Breast epithelium (tissue), 4 donors: Measurements from ENCODE around the gene SYT7. TPM values are rescaled to one million over a fixed set of nuclear protein-coding genes. Genes with fewer than 3 reads are reported as not detected.

ENCODE experiments used
- DNase-seq, 2 donors: peaks; one replicate each; pipeline ENCODE4 v3.0.0-alpha.2; 2019; ENCODE audit warnings: low spot score in 2 of 2
- H3K27ac ChIP-seq, 2 donors: fragments of 200-600 bp; sonication (generic) in 1 of 2; one replicate each; pipeline ENCODE4 v1.5.1; 2016 to 2019; ENCODE audit warnings: mild to moderate bottlenecking in 1 of 2
- H3K27me3 ChIP-seq, 2 donors: fragments of 200-600 bp; sonication (generic) in 1 of 2; one replicate each; pipeline versions ENCODE4 v1.5.1 to v1.6.0; 2017 to 2019; ENCODE audit warnings: control low read depth in 1 of 2, mild to moderate bottlenecking in 1 of 2
- H3K36me3 ChIP-seq: fragments of 200-600 bp; one replicate; pipeline ENCODE4 v1.5.1; 2019
- H3K4me1 ChIP-seq, 2 donors: fragments of 200-600 bp; sonication (generic); one replicate each; pipeline ENCODE4 v1.5.1; 2016 to 2019; ENCODE audit warnings: control low read depth in 1 of 2
- H3K4me3 ChIP-seq, 3 donors: fragments of 200-600 bp; sonication (generic); 1 replicate in 2 of 3; 2 replicates in 1 of 3; pipeline ENCODE4 v1.5.1; 2016 to 2019; ENCODE audit warnings: mild to moderate bottlenecking in 3 of 3, moderate library complexity in 2 of 3
- H3K9me3 ChIP-seq, 2 donors: fragments of 200-600 bp; sonication (generic) in 1 of 2; one replicate each; pipeline ENCODE4 v1.5.1; 2016 to 2019; ENCODE audit warnings: control low read depth in 1 of 2
- POLR2A ChIP-seq: fragments of 450-650 bp; IDR thresholded peaks from one replicate; pipeline ENCODE4 v1.6.1; 2016; ENCODE audit warnings: antibody characterized with exemption, mild to moderate bottlenecking, moderate library complexity
- POLR2AphosphoS5 ChIP-seq, 3 donors: sonication (generic); formaldehyde crosslinking; IDR thresholded peaks; one replicate each; pipeline ENCODE4 v1.6.1; 2017; ENCODE audit warnings: antibody characterized with exemption in 3 of 3
- intact Hi-C: fragments of 100-400 bp; cut with DNase I; formaldehyde crosslinking; loops from one replicate; pipeline ENCODE4 v1.15.1; 2023; ENCODE audit warnings: low total_unique reads
- total RNA-seq, 3 donors: library from RNA; depleted of rRNA; stranded (reverse); fragments of >200 nt; gene quantifications; one replicate each; pipeline ENCODE4 v1.1.0, GENCODE V29; 2016
- TF ChIP-seq, protein P1 (sequence below), 3 donors: fragments of 450-650 bp; IDR thresholded peaks; one replicate each; pipeline ENCODE4 v1.5.1; 2016 to 2017; ENCODE audit warnings: antibody characterized with exemption in 3 of 3, mild to moderate bottlenecking in 3 of 3, moderate library complexity in 3 of 3

SYT7 gene
- total RNA-seq, 3 donors from 2014 or later, result 1.9 to 11.7 (median 10.8) TPM

DNA sequence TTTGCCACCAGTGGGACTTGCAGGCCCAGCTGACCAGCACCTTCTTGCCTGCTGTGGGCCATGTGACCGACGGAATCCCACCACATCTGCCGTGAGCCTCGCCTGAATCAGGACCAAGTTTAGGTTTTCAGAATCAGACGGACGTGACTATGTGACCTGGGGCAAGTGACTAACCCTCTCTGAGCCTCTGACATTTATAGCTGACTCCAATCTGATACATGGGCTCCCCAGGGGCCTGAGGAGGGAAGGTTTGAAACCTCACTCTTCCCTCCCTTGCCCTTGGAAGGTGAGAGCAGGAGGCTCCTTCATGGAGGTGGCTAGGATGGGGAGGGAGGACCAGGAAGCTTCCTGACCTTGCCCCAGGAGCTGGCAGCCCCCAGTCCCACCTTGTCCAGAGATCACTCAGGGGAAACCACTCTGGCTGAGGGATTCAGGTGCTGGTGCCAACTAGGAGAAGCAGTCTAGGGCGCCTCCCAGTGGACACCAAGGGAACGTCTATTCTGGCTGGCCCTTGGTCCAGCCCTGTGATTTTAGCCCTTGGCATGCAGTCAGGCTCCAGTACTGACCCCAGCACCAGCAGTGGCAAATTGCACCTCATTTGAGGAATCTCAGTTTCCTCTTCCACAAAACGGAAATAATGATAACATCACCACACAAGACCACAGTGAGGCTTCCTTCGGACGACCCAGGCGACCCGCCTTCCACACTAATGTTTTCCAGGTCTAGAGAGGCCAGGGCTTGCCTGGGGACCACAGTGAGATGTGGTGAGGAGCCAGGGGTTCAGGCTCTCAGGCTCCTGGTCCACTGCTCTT, 47.2 kb upstream of the SYT7 start:
- H3K4me3 ChIP-seq, result no peak overlapping the region
- no peaks in the 10 kb centered on the region for H3K4me1 ChIP-seq
- peak overlapping the region; percentile 35 to 75 for H3K27ac ChIP-seq
- H3K36me3 ChIP-seq, result no peaks in the 10 kb centered on the region
- no peaks in the 10 kb centered on the region for H3K9me3 ChIP-seq
- intact Hi-C loops, result no loop called here
- no peaks in the 10 kb centered on the region for H3K27me3 ChIP-seq
- DNase-seq, result peak; percentile 47 to 78
- TF ChIP-seq POLR2A (no peak), POLR2AphosphoS5 (IDR thresholded peaks at IDR 0.05) (peak; percentile 26 to 51 (median 44))
- TF ChIP-seq, protein P1, sequence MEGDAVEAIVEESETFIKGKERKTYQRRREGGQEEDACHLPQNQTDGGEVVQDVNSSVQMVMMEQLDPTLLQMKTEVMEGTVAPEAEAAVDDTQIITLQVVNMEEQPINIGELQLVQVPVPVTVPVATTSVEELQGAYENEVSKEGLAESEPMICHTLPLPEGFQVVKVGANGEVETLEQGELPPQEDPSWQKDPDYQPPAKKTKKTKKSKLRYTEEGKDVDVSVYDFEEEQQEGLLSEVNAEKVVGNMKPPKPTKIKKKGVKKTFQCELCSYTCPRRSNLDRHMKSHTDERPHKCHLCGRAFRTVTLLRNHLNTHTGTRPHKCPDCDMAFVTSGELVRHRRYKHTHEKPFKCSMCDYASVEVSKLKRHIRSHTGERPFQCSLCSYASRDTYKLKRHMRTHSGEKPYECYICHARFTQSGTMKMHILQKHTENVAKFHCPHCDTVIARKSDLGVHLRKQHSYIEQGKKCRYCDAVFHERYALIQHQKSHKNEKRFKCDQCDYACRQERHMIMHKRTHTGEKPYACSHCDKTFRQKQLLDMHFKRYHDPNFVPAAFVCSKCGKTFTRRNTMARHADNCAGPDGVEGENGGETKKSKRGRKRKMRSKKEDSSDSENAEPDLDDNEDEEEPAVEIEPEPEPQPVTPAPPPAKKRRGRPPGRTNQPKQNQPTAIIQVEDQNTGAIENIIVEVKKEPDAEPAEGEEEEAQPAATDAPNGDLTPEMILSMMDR (IDR thresholded peaks at IDR 0.05), result peak; percentile 78 to 86 (median 81)

- Histone ChIP-seq H3K36me3 (no peaks in the 10 kb centered on the region), H3K4me1 (no peaks in the 10 kb centered on the region), H3K27ac (peak overlapping the region; percentile 75 to 87), H3K27me3 (no peaks in the 10 kb centered on the region), H3K4me3 (no peak overlapping the region), H3K9me3 (no peaks in the 10 kb centered on the region)
- peak; percentile 87 to 89 for DNase-seq
- intact Hi-C loops, result no loop called here
- TF ChIP-seq POLR2AphosphoS5 (IDR thresholded peaks at IDR 0.05) (peak in 2 of 3 donors; percentile 32 to 64), POLR2A (no peak)
- TF ChIP-seq, protein P1 (IDR thresholded peaks at IDR 0.05), result peak in 1 of 3 donors; percentile 18
Measured at GRCh38 chr11:61626580-61627380, 45.9 kb upstream of the SYT7 start.

GRCh38 chr11:61625525-61625924, 44.6 kb upstream of the SYT7 start:
- H3K27ac ChIP-seq, result peak overlapping the region; percentile 7 to 87
- no peaks in the 10 kb centered on the region for H3K27me3 ChIP-seq
- H3K4me3 ChIP-seq, result no peak overlapping the region
- intact Hi-C loops, result no loop called here
- no peaks in the 10 kb centered on the region for H3K9me3 ChIP-seq
- no peak for DNase-seq
- no peaks in the 10 kb centered on the region for H3K4me1 ChIP-seq
- TF ChIP-seq POLR2A (no peak), POLR2AphosphoS5 (IDR thresholded peaks at IDR 0.05) (no peak)
- TF ChIP-seq, protein P1 (IDR thresholded peaks at IDR 0.05), result no peak
- no peaks in the 10 kb centered on the region for H3K36me3 ChIP-seq

DNA sequence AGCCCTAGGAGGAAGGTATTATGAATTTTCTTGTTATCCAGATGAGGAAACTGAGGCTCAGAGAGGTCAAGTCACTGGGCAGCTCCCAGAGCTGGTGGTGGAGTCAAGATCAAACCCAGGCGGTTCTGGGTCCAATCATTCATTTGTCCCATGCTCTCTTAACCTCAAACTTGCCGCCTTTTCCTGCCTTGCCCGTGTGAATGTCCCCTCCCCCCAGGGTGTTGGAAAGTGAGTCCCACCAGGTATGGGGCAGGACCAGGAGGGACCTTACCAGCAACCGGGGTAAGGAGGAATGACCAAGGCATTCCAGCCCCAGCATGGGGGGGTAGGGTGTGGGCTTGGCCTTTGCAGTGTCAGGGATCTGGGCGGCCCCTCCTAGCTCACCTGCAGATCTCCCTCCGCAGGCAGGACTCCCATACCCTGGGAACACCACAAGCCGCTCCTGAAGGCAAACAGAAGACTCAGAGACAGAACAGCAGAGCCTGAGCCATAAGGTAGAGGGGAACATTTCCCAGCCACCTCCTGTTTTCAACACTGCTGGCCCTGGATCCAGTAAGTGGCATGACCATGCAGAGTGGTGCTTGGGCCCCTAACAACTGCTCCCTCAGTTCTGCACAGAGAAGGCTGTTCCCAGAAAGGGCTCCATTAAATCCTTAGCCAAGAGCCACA, 41.2 kb upstream of the SYT7 start:
- no peak for DNase-seq
- TF ChIP-seq POLR2A, result no peak
- TF ChIP-seq, protein P1 (IDR thresholded peaks at IDR 0.05), result no peak
- no peak for TF ChIP-seq POLR2AphosphoS5 (IDR thresholded peaks at IDR 0.05)
- no peaks in the 10 kb centered on the region for H3K4me1 ChIP-seq
- no peaks in the 10 kb centered on the region for H3K9me3 ChIP-seq
- H3K27ac ChIP-seq, result no peak overlapping the region
- intact Hi-C loops, result no loop called here
- H3K4me3 ChIP-seq, result no peak overlapping the region
- H3K27me3 ChIP-seq, result no peaks in the 10 kb centered on the region
- no peaks in the 10 kb centered on the region for H3K36me3 ChIP-seq
